Myocyte (in vitro differentiated cells): ENCODE data around the gene VPS9D1. TPM values are rescaled to one million over a fixed set of nuclear protein-coding genes. Genes with fewer than 3 reads are reported as not detected.

ENCODE experiments used
- DNase-seq: peaks from one replicate; pipeline ENCODE4 v3.0.0-alpha.2; 2012; ENCODE audit warnings: low read depth
- polyA plus RNA-seq: library from polyadenylated mRNA; unstranded; fragments of >200 nt; gene quantifications from one replicate; pipeline ENCODE4 v1.2.1, GENCODE V29; 2012; ENCODE audit warnings: missing spikeins
- total RNA-seq: library from RNA; depleted of rRNA; stranded (reverse); fragments of >200 nt; gene quantifications from 2 replicates; pipeline ENCODE4 v1.2.3, GENCODE V29; 2014

VPS9D1 gene, protein sequence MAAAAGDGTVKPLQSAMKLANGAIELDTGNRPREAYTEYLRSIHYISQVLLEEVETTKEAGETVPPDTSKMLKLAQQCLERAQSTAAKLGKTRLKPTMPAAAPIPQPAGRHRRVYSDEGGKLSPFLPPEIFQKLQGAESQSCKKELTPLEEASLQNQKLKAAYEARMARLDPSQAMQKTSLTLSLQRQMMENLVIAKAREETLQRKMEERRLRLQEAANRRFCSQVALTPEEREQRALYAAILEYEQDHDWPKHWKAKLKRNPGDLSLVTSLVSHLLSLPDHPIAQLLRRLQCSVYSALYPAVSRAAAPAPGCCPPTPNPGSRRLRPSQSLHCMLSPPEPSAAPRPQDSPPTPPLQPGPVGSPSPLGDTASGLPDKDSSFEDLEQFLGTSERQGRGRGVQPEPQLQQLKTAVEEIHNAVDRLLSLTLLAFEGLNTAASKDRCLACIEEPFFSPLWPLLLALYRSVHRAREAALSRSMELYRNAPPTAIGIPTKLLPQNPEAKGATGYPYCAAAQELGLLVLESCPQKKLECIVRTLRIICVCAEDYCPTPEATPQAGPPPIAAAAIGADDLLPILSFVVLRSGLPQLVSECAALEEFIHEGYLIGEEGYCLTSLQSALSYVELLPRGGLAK
- total RNA-seq = 10.5 and 10.6 TPM in 2 replicates
- 17.9 TPM for polyA plus RNA-seq

DNA sequence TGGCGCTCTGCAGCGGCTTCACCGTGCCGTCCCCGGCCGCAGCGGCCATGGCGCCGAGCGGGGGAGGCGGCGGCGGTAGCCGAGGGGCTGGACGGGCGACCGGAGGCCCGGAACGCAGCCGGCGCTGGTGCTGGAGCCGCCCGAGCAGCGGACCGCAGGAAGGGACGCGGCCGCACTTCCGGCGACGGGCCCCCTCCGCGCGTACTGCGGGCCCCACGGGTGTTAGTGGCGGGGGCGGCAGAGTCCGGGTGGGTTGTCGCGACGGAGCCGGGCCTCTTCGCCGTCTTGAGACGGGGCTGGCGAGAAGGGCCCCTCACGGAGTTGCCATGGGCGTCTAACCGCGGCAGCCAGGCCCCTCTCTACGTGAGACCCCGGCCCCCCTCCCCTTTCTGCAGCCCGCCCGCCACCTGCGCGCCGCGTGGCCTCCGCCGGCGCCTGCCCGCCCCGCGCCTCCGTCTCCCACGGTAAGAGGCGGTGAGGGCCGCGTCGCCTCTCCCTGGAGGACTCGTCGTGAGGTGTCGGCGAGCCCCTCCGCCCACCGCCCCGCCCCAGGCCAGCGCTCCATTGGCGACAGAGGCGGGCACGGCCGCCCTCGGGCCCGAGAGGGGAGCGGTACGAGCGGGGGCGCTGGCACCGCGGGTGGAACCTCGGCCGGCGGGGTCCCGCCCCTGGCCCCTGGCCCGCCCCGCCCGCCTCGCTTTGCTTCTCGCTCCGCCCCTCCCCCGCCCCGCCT lies at the start of gene VPS9D1, which contains the start of gene ZNF276:
VPS9D1 (minus strand) TSS at position 86 of the 733 bp plus-strand sequence; CDS start at position 49, 37 bp downstream.
ZNF276 (plus strand) TSS at position 725 of the 733 bp plus-strand sequence. CDS start 104 bp downstream, outside the sequence.
- peak; percentile 85 for DNase-seq

DNA sequence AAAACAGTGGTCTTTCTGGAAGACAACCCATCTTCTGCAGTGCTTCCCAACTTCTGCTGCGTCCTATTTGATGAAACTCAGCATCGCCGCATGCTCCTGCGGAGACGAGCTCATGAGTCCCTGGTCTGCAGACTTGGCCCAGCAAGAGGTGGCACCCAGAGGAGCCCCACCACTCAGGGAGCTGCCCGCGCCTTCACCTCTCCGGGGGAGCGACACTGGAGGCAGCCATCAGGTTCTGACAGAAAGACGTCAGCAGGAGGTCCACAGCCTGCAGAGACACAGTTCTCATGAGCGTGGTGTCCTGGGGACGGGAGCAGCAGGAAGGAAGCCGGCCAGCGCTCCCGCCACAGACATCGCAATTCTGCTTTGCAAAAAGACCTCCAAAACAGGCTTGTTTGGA lies 49.7 kb upstream of the VPS9D1 start:
- no peak for DNase-seq

DNA sequence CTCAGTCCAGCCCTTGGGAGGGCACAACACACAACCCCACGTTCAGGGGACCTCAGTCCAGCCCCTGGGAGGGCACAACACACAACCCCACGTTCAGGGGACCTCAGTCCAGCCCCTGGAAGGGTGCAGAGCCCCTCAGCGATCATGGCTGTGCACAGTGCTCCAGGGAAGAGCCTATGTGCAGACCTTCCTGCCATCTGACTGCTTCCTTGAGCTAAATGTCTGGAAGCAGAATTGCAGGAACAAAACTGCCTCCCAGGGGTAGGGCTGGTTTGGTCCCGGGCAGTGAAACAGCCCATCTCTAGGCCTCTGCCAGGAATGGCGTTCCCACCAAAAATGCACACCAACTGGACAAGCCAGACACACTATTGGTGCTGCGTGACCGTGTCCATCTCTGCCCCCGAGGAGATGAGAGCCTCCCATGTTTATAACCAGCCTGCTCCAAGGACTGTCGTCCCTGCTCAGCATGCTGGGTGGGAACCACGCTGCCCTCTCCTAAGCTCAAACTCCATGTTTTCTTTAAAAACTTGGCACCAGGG lies 44.7 kb upstream of the VPS9D1 start:
- DNase-seq = no peak

DNA sequence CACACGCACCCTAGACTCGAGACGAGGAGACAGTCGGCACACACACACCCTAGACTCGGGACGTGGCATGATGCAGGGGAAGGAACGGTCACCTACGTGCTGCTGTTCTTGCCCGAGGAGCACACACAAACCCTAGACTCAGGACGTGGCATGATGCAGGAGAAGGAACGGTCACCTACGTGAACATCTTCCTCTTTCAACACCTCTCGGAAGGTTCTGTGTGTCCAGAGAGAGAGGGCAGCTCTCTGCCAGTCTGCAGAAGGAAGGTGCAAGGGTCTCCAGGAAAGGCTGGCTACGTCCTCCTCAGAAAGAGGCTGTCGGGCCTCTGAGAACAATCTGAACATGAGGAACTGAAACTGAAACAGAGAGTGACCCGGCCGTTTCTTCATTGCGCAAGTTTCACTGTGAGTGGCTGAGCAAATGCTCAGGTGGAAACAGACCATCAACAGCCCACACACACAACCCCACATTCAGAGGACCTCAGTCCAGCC lies 44.1 kb upstream of the VPS9D1 start:
- DNase-seq = no peak

DNA sequence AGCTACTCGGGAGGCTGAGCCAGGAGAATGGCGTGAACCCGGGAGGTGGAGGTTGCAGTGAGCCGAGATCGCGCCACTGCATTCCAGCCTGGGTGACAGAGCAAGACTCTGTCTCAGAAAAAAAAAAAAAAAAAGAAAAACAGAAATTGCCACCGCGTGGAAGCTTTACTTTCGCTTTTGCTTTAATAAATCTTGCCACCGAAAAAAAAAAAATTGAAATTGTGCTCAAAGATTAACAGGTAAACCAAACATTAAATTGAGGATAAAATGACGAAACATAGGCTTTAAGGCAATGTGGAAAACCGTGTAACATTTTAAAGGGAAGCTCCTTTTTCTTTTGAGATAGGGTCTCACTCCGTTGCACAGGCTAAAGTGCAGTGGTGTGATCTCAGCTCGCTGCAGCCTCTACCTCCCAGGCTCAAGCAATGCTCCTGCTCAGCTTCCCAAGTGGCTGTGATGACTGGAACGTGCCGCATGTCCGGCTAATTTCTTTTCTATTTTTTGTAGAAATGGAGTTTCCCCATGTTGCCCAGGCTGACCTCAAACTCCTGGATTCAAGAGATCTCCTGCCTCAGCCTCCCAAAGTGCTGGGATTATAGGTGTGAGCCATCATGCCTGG lies 40.7 kb upstream of the VPS9D1 start:
- no peak for DNase-seq

DNA sequence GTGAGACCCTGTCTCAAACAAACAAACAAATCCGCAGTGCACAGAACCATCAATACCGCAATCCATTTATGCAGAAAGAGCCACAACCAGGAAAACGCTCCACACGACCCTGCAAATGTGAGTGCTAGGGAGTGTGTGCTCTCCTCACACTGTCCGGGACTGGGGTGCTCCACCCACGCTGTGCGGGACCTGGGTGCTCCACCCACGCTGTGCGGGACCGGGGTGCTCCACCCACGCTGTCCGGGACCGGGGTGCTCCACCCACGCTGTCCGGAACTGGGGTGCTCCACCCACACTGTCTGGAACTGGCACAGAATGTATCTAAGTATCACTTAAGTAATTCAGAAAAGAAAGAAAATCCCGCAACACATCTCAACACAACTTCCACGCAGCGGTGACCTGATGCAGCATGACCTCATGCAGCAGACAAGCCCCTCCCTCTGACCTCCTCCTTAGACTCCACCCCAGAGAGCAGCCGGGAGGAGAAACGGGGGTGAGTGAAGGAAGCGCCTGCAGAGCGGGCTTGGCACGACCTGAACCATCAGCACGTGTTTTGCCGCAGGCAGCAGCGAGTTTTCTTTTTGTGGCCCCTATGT lies 39.1 kb upstream of the VPS9D1 start:
- no peak for DNase-seq

DNA sequence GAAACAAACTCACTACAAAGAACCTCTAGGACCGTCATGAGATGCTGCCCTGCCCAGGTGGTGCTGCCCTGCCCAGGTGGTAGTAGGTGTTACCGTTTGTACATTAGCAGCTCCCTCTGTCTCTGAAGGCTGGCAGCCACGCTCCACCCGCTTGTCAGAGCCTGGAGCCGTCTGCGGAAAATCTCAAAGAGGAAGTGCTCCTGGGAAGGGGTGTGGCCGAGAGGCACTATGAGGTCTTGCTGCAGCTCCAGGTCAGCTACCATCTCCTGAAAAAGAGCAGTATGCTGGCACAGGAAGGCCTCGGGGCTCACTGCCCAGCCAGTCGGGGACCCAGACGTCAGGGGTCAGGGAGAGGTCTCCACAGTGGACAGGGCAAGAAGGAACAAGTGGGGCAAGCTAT lies 28.9 kb upstream of the VPS9D1 start:
- DNase-seq = no peak

DNA sequence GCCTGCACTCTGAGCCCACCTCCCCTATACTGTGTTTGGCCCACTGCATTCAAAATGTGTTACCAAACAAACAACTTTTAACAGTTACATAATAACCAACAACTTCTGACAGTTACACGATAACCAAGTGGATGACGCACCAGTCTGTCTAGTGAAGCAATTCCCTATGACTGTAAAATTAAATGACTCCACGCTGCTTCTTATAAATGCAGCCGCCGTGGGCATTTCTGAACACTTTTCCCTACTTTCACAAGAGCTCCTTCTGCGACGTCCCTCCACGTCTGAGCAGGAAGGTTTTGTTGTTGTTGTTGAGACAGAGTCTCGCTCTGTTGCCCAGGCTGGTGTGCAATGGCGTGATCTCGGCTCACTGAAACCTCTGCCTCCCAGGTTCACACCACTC lies 28.2 kb upstream of the VPS9D1 start:
- no peak for DNase-seq

DNA sequence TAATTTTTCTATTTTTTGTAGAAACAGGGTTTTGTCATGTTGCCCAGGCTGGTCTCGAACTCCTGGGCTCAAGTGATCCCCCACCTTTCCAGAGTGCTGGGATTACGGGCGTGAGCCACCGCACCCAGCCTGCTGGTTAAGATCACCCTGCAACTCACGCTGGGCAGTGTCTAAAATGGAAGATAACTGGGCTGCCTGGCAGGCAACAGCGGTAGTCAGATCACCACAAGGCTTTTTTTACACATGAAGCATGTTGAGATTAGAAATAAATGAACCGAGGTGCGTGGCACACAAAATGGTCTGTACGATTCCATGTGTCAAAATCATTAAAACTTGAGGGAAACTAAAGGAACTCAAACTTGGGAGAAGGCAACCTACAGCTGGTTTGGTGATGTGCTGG lies 27.4 kb upstream of the VPS9D1 start:
- DNase-seq = no peak

DNA sequence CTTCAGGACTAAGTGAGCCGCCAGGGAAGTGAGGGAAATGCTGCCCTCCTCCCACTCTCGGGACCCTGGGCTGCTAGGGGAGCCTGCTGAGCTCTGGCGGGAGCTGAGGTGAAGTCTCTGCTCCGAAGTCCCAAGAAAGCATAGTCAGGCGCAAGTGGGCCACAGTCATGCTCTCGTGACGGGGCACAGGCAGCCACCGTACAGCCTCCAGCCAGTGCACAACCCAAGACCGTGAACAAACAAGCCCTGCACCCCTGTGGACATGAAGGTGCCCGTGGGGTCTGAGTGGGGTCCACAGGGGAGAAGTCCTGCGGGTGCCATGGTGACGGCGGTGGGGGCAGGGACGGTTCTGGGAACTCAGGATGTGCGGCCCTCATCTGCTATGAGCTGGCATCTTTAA lies 25.3 kb upstream of the VPS9D1 start:
- no peak for DNase-seq

DNA sequence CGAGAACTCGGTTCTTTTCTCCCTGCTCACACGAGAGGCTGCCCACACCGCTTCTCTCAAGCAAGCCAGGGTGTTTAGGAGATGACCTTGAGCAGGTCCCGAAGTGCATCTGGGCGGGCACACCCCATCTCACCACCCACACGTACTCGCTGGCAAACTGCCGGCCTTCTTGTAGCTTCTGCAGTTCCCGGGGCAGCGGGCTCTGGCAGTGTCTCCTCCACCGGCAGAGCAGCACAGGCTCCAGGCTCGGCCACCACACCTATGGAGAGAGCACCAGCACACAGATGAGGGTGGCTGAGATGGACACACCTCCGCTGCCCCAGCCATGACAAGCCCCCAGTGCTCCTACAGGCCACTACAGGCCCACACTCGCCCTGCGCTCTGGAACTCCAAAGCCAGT lies 24.1 kb upstream of the VPS9D1 start:
- DNase-seq = no peak

DNA sequence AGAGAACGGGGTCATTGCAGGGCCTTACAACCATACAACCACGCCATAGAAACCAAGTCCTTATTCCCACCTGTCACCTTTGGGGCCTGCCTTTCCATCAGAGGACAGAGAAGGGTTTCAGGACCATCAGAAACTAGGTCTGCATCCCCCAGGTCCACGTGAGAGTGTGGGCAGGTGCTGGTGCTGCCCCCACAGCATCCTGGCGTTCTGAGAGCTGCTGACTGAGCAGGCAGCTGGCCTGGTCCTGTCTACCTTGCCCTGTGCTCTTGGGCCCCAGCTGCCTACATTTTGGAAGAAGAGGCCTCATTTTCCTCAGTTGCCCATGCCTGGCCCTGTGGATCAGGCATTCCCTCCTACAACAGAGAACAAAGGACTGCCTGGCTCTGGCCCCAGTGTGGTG lies 22.2 kb upstream of the VPS9D1 start:
- no peak for DNase-seq

DNA sequence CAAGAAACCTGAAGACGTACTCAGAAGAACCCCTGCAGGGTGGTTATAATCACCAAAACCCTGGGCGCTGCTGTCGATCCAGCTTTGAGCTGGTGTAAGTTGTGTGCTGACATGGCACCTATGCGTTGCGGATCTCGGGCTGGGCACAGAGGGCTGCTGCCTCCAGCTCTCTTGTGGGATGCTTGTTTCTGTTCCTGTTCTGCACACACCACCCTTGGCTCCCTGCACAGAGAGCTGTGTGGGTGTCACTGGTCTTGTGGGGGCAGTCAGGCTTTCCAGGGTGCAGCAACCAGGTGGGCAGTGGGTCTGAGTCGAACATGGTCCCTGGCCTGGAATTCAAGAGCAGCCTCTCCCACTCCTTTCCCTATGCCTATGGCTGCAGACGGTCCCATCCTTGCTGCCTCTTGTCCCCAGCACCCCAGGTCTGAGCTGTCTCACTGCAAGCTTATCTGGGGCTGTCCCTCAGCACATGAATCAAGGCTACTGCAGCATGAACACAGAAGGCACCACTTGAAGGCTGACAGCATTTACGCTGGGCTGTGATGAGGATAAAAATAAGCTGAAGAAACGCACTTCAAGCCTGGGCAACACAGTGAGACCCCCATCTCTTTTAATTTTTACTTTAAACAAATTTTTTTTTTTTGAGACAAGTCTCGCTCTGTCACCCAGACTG lies 20.8 kb upstream of the VPS9D1 start:
- no peak for DNase-seq

DNA sequence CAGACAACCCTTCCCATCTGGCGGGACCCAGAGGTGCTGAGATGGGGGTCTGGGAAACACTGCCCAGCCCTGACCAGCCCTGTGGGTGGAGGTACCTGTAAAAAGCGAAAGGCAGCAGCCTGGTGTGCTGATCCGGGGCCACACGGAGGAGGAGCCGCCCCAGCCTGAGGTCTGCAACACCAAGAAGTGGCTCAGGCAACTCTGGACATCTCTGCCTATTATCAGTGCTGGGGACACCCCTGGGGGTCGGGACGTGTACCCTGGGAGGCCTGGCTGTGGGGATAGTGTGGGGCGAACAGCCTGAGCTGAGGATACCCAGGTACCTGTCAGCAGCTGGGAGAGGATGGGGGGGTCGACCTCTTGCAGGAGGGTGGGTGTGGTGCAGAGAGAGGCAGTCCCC lies 18.7 kb upstream of the VPS9D1 start:
- DNase-seq = no peak

DNA sequence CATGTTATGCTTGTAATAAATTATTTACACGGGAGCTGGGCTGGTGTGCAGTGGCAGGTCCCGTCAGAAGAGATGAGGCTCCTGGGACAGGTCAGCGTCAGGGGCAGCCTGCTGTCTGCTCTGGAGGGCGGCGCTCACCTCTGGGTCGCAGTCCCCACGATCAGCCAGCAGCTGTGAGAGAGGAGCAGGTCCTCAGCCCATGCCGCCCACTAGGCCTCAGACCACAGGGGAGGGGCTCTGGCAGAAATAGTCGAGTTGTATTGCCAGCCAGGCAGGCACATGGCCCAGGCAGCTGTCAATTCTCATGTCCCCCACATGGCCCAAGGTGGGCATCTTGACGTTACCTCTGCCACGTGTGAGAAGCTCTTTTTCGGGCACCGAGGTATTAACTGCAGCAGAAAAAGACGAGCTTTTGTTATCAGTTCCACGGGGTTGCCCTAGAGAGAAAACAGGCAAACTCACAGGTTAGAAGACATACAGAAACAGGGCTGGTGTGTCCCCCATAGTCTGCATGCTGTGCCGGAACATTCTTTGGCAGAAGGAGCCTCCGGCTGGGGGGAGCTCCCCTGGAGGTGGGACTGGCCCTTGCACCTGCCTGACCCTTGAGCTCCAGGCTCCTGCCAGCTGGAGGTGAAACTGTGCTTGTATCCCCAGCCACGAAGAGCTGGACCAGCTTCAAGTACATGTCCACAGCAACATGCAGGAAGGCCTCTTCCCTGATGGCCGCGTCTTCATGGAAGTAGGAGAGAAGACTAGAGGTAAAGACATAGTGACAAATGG lies 18.0 kb upstream of the VPS9D1 start:
- DNase-seq = peak; percentile 36

DNA sequence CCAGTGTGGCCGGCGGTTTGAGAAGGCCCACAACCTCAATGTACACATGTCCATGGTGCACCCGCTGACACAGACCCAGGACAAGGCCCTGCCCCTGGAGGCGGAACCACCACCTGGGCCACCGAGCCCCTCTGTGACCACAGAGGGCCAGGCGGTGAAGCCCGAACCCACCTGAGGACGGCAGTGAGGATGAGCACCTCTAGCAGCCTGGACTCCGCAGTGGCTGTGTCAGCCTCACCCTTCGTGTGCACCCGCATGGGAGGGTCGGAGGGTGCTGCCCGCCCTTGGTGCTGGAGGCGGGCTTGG lies 17.3 kb upstream of the VPS9D1 start:
- DNase-seq = no peak

DNA sequence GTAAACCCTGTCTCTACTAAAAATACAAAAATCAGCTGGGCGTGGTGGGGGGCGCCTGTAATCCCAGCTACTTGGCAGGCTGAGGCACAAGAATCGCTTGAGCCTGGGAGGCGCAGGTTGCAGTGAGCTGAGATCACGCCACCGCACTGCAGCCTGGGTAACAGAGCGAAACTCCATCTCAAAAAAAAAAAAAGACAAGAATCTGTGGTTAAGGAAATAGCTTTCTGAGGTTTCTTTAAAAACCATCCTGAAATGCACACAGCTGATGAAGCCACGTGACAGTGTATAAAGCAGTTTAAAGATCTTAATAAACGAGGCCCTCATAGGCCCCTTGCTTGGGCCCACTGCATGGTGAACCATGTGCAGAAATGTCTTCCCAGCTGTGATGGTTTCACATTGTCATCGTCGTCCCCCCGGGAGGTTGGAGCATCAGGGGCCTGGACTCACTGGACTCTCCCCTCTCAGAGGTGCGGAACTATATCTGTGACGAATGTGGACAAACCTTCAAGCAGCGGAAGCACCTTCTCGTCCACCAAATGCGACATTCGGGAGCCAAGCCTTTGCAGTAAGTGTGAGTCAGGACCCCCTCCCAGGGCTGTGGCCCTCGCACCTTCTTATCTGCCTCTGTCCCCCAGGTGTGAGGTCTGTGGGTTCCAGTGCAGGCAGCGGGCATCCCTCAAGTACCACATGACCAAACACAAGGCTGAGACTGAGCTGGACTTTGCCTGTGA lies 16.8 kb upstream of the VPS9D1 start:
- no peak for DNase-seq

DNA sequence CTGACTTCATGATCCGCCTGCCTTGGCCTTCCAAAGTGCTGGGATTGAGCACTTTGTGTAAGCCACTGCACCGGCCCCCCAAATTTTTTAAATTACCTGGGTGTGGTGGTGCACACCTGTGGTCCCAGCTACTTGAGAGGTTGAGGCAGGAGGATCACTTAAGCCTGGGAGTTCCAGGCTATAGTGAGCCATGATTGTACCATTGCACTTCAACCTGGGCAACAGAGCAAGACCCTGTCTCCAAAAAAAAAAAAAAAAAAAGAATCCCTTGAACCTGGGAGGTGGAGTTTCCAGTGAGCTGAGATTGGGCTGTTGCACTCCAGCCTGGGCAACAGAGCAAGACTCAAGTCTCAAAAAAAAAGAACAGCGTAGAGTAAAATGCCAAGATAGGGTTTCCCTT lies 15.9 kb upstream of the VPS9D1 start:
- DNase-seq = no peak

DNA sequence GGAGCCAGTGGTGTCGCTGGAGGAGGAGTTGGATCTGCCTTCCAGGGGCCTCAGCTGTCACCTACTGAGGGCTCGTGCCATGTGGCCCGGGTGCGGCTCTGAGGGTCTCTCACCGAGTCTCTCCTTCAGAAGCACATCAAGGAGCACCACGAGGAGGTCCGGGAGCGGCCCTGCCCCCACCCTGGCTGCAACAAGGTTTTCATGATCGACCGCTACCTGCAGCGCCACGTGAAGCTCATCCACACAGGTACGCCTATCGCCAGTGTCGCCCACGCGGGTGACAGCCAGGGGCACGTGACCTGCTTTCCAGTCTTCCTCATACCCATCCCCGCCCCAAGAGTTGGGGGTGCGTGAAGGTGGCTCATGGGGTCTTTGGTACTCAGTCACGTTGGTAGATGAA lies 13.1 kb upstream of the VPS9D1 start:
- no peak for DNase-seq
